OCI-LY7 (cell line): ENCODE measurements around the gene RBKS. TPM values are rescaled to one million over a fixed set of nuclear protein-coding genes. Genes with fewer than 3 reads are reported as not detected.

Source experiments
- BruUV-seq: library from RNA; stranded (reverse); fragments of 400-500 nt; replicated peaks from 2 replicates; lab custom pipeline; 2021; lab: Mats Ljungman, UMichigan
- CTCF ChIA-PET: fragments of 300-600 bp; sonication (Branson Sonifier 250); formaldehyde crosslinking; loops from one replicate; lab custom pipeline; 2022; ENCODE audit warnings: antibody characterized with exemption; ENCODE audit not compliant: unreplicated experiment; lab: Charles Lee
- POLR2A ChIA-PET: fragments of 300-600 bp; sonication (Branson Sonifier 250); formaldehyde crosslinking; loops from one replicate; lab custom pipeline; 2022; ENCODE audit warnings: antibody characterized with exemption; lab: Charles Lee
- DNase-seq: peaks from one replicate; pipeline ENCODE4 v3.0.0-alpha.2; 2015; ENCODE audit warnings: low spot score
- H2AFZ ChIP-seq: fragments of 200-600 bp; sonication (generic), shearing (Covaris generic); 2 replicates; pipeline ENCODE4 v1.6.1; 2014; ENCODE audit warnings: mild to moderate bottlenecking, antibody characterized with exemption, low read length, moderate library complexity
- H3K27ac ChIP-seq: fragments of 200-600 bp; sonication (generic); 2 replicates; pipeline ENCODE4 v1.5.1; 2014; ENCODE audit warnings: mixed run types, low read depth, mild to moderate bottlenecking, moderate library complexity, low read length, inconsistent platforms; ENCODE audit not compliant: poor library complexity, severe bottlenecking
- H3K36me3 ChIP-seq: fragments of 200-600 bp; sonication (generic); 2 replicates; pipeline ENCODE4 v1.6.1; 2014; ENCODE audit warnings: mild to moderate bottlenecking, antibody characterized with exemption, low read length, moderate library complexity, mixed read lengths; ENCODE audit not compliant: insufficient read depth
- H3K4me1 ChIP-seq: fragments of 200-600 bp; sonication (generic); 2 replicates; pipeline ENCODE4 v1.5.1; 2014; ENCODE audit warnings: mild to moderate bottlenecking, low read length; ENCODE audit not compliant: insufficient read depth, poor library complexity, severe bottlenecking
- H3K4me2 ChIP-seq: fragments of 200-600 bp; sonication (generic); 2 replicates; pipeline ENCODE4 v1.6.1; 2014; ENCODE audit warnings: mild to moderate bottlenecking, low read length
- H3K4me3 ChIP-seq: fragments of 200-600 bp; sonication (generic); 2 replicates; pipeline ENCODE4 v1.5.1; 2014; ENCODE audit warnings: mild to moderate bottlenecking, low read depth, low read length; ENCODE audit not compliant: poor library complexity, severe bottlenecking
- H3K79me2 ChIP-seq: fragments of 200-600 bp; sonication (generic); 2 replicates; pipeline ENCODE4 v1.6.1; 2016; ENCODE audit warnings: low read depth, mild to moderate bottlenecking, low read length, moderate library complexity, mixed read lengths; ENCODE audit not compliant: insufficient read depth
- H3K9me2 ChIP-seq: fragments of 200-600 bp; sonication (generic); 2 replicates; pipeline ENCODE4 v1.6.1; 2016; ENCODE audit warnings: mild to moderate bottlenecking, low read length, mixed read lengths; ENCODE audit not compliant: insufficient read depth
- H3K9me3 ChIP-seq: fragments of 200-600 bp; sonication (generic); 2 replicates; pipeline ENCODE4 v1.6.1; 2014; ENCODE audit warnings: mild to moderate bottlenecking, mixed run types, low read length, mixed read lengths
- H4K20me1 ChIP-seq: fragments of 200-600 bp; sonication (generic); 2 replicates; pipeline ENCODE4 v1.6.1; 2014; ENCODE audit warnings: mild to moderate bottlenecking, antibody characterized with exemption, low read length, moderate library complexity, mixed read lengths; ENCODE audit not compliant: insufficient read depth
- CTCF ChIP-seq: fragments of 200-600 bp; sonication (generic); conservative IDR thresholded peaks from 2 replicates; pipeline ENCODE4 v1.5.1; 2014; ENCODE audit warnings: mild to moderate bottlenecking, antibody characterized with exemption, low read length, moderate library complexity, mixed read lengths
- EZH2phosphoT487 ChIP-seq: fragments of 200-600 bp; sonication (generic); IDR thresholded peaks from 2 replicates; pipeline ENCODE4 v1.6.1; 2018; ENCODE audit warnings: low read depth, borderline replicate concordance, mild to moderate bottlenecking, mixed run types, antibody characterized with exemption, low read length, moderate library complexity, mixed read lengths
- intact Hi-C: fragments of 100-400 bp; cut with micrococcal nuclease; formaldehyde crosslinking; loops from one replicate; pipeline ENCODE4 v1.10.0; 2022; ENCODE audit not compliant: unreplicated experiment
- total RNA-seq, 2 experiments: library from RNA; depleted of rRNA in 1 of 2; stranded (reverse); fragments of >200 nt in 1 of 2; shearing (Covaris generic) in 1 of 2; gene quantifications; 2 replicates each; pipeline ENCODE4 v1.2.3, GENCODE V29; 2014 to 2022

Gene RBKS
- total RNA-seq, 2 experiments from 2014 or later, result 1.1 TPM

GRCh38 chr2:27921424-27921823 lies 31.2 kb upstream of the RBKS start:
- no peaks in the 10 kb centered on the region for H3K79me2 ChIP-seq
- H3K36me3 ChIP-seq, result no peaks in the 10 kb centered on the region
- intact Hi-C loops, result no loop called here
- no peaks in the 10 kb centered on the region for H4K20me1 ChIP-seq
- H3K4me3 ChIP-seq, result no peak overlapping the region
- DNase-seq, result no peak
- no peak overlapping the region for H2AFZ ChIP-seq
- ChIA-PET POLR2A (no interaction called here), CTCF (no interaction called here)
- H3K4me1 ChIP-seq, result no peaks in the 10 kb centered on the region
- no peaks in the 10 kb centered on the region for H3K9me2 ChIP-seq
- no peak overlapping the region for H3K27ac ChIP-seq
- H3K4me2 ChIP-seq, result no peak overlapping the region
- TF ChIP-seq EZH2phosphoT487 (no peak), CTCF (no peak)
- BruUV-seq, result no TSS peak
- H3K9me3 ChIP-seq, result no peaks in the 10 kb centered on the region

- no peak overlapping the region for H3K27ac ChIP-seq
- intact Hi-C loops, result no loop called here
- BruUV-seq, result no TSS peak
- H4K20me1 ChIP-seq, result no peaks in the 10 kb centered on the region
- ChIA-PET CTCF (no interaction called here), POLR2A (no interaction called here)
- H3K4me2 ChIP-seq, result no peak overlapping the region
- H3K79me2 ChIP-seq, result no peaks in the 10 kb centered on the region
- no peaks in the 10 kb centered on the region for H3K9me3 ChIP-seq
- H3K9me2 ChIP-seq, result no peaks in the 10 kb centered on the region
- no peak for TF ChIP-seq EZH2phosphoT487
- TF ChIP-seq CTCF, result no peak
- H3K4me1 ChIP-seq, result no peaks in the 10 kb centered on the region
- no peaks in the 10 kb centered on the region for H3K36me3 ChIP-seq
- no peak overlapping the region for H3K4me3 ChIP-seq
- no peak overlapping the region for H2AFZ ChIP-seq
- DNase-seq, result no peak
Observed at GRCh38 chr2:27920148-27920885, 30.1 kb upstream of the RBKS start.

GRCh38 chr2:27916293-27916995 lies 26.3 kb upstream of the RBKS start:
- Histone ChIP-seq H3K36me3 (no peaks in the 10 kb centered on the region), H3K27ac (no peak overlapping the region), H3K4me1 (no peaks in the 10 kb centered on the region), H3K4me3 (no peak overlapping the region), H4K20me1 (no peaks in the 10 kb centered on the region), H3K9me3 (no peaks in the 10 kb centered on the region), H3K79me2 (no peaks in the 10 kb centered on the region), H3K4me2 (no peak overlapping the region), H3K9me2 (no peaks in the 10 kb centered on the region), H2AFZ (no peak overlapping the region)
- no peak for TF ChIP-seq EZH2phosphoT487
- TF ChIP-seq CTCF, result no peak
- ChIA-PET CTCF (no interaction called here), POLR2A (no interaction called here)
- DNase-seq, result no peak
- intact Hi-C loops, result no loop called here
- no TSS peak for BruUV-seq
